MCF 10A (cell line): Measurements from ENCODE around the gene ZNF598. TPM values are rescaled to one million over a fixed set of nuclear protein-coding genes. Genes with fewer than 3 reads are reported as not detected.

Experiments
- BruUV-seq: library from RNA; stranded (reverse); fragments of 400-500 nt; replicated peaks from 2 replicates; lab custom pipeline; 2021; lab: Mats Ljungman, UMichigan
- CTCF ChIA-PET: fragments of 300-600 bp; sonication (Branson Sonifier 250); formaldehyde crosslinking; extraction: SDS; loops from one replicate; lab custom pipeline; 2021; ENCODE audit warnings: antibody characterized with exemption, inconsistent platforms; lab: Yijun Ruan, JAX
- POLR2A ChIA-PET: fragments of 300-600, 350-650 bp; sonication (Branson Sonifier 250); formaldehyde crosslinking; extraction: SDS; loops from one replicate; lab custom pipeline; 2020; ENCODE audit warnings: antibody characterized with exemption, inconsistent platforms; lab: Yijun Ruan, JAX
- DNase-seq: peaks from one replicate; pipeline ENCODE4 v3.0.0-alpha.2; 2018; ENCODE audit not compliant: unreplicated experiment
- H3K27ac Mint-ChIP-seq: one replicate; pipeline ENCODE4 v1.8.0; 2022; ENCODE audit warnings: mild to moderate bottlenecking, low read depth, mixed read lengths; ENCODE audit not compliant: unreplicated experiment
- H3K27me3 Mint-ChIP-seq: one replicate; pipeline ENCODE4 v1.8.0; 2022; ENCODE audit warnings: mixed read lengths; ENCODE audit not compliant: insufficient read depth, unreplicated experiment
- H3K36me3 Mint-ChIP-seq: one replicate; pipeline ENCODE4 v1.8.0; 2022; ENCODE audit warnings: mild to moderate bottlenecking, moderate library complexity, mixed read lengths; ENCODE audit not compliant: insufficient read depth, unreplicated experiment
- H3K4me1 Mint-ChIP-seq: one replicate; pipeline ENCODE4 v1.8.0; 2022; ENCODE audit warnings: mixed read lengths; ENCODE audit not compliant: insufficient read depth, unreplicated experiment
- H3K4me3 Mint-ChIP-seq: one replicate; pipeline ENCODE4 v1.8.0; 2022; ENCODE audit warnings: mild to moderate bottlenecking, moderate library complexity, mixed read lengths; ENCODE audit not compliant: unreplicated experiment
- H3K9me3 Mint-ChIP-seq: one replicate; pipeline ENCODE4 v1.8.0; 2022; ENCODE audit warnings: mixed read lengths; ENCODE audit not compliant: unreplicated experiment
- intact Hi-C: fragments of 100-400 bp; cut with micrococcal nuclease; formaldehyde crosslinking; loops from 2 replicates; pipeline ENCODE4 v1.14.1; 2022
- total RNA-seq: library from RNA; stranded (reverse); gene quantifications from 2 replicates; pipeline ENCODE4 v1.2.3, GENCODE V29; 2022
- TF ChIP-seq, protein P1 (sequence below): fragments of 200-600 bp; IDR thresholded peaks from one replicate; pipeline ENCODE4 v1.8.0; 2022; ENCODE audit warnings: antibody characterized with exemption, mild to moderate bottlenecking; ENCODE audit not compliant: unreplicated experiment

The ZNF598 gene
- total RNA-seq, 1 experiment from 2014 or later, result 252 TPM

DNA sequence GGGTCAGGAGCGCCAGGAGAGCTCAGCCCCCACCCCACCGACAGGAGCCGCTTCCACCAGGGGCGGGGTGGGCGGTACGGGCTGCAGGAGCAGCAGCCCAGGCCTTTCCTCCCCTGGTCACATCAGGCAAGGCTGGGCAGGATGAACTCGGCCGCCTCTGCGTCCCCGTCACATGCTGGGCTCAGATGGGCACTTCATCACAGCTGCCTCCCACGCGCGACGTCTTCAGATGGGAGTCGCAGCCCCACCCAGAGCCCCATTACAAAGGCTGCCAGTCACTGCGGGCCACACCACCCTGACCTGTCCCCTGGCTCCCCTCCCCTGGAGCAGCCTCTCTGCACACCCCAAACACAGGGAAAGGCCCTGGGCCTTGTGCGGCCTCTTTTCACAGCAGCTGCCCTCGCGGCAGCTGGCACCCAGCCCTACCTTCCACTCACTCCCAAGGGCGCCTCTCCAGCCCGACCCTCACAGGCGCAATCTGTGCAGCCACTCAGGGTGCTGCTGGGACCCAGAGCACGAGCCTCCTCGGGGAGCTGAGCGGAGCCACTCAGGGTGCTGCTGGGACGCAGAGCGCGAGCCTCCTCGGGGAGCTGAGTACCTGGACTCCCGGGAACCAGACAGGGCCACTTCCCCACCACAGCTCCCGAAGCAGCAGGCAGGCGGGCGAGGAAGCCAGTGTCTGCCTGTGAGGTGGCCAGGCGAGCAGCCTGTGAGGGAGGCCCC, 4.7 kb downstream of the ZNF598 start:
- TF ChIP-seq, protein P1, sequence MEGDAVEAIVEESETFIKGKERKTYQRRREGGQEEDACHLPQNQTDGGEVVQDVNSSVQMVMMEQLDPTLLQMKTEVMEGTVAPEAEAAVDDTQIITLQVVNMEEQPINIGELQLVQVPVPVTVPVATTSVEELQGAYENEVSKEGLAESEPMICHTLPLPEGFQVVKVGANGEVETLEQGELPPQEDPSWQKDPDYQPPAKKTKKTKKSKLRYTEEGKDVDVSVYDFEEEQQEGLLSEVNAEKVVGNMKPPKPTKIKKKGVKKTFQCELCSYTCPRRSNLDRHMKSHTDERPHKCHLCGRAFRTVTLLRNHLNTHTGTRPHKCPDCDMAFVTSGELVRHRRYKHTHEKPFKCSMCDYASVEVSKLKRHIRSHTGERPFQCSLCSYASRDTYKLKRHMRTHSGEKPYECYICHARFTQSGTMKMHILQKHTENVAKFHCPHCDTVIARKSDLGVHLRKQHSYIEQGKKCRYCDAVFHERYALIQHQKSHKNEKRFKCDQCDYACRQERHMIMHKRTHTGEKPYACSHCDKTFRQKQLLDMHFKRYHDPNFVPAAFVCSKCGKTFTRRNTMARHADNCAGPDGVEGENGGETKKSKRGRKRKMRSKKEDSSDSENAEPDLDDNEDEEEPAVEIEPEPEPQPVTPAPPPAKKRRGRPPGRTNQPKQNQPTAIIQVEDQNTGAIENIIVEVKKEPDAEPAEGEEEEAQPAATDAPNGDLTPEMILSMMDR, result no peak
- no peak for DNase-seq
- Mint-ChIP-seq H3K27ac (peak overlapping the region; percentile 59), H3K27me3 (no peaks in the 10 kb centered on the region), H3K4me3 (no peak overlapping the region), H3K36me3 (peaks cover 54% of the 10 kb centered on the region), H3K9me3 (no peaks in the 10 kb centered on the region), H3K4me1 (peaks cover 17% of the 10 kb centered on the region)
- ChIA-PET POLR2A (interaction anchor here (0.6 to 2.5 kb wide), 6 partner anchors 10 to 508 kb away, joined by 3 to 18 read pairs (median 3); partner anchors contain the start of genes RPS2 and TBL3), CTCF (interaction anchor here (0.5 to 2.8 kb wide), 14 partner anchors 8 to 230 kb away, joined by 3 to 13 read pairs (median 4); partner anchors contain the start of genes NOXO1 and RAB26)
- no TSS peak for BruUV-seq
- intact Hi-C loops, result no loop called here

DNA sequence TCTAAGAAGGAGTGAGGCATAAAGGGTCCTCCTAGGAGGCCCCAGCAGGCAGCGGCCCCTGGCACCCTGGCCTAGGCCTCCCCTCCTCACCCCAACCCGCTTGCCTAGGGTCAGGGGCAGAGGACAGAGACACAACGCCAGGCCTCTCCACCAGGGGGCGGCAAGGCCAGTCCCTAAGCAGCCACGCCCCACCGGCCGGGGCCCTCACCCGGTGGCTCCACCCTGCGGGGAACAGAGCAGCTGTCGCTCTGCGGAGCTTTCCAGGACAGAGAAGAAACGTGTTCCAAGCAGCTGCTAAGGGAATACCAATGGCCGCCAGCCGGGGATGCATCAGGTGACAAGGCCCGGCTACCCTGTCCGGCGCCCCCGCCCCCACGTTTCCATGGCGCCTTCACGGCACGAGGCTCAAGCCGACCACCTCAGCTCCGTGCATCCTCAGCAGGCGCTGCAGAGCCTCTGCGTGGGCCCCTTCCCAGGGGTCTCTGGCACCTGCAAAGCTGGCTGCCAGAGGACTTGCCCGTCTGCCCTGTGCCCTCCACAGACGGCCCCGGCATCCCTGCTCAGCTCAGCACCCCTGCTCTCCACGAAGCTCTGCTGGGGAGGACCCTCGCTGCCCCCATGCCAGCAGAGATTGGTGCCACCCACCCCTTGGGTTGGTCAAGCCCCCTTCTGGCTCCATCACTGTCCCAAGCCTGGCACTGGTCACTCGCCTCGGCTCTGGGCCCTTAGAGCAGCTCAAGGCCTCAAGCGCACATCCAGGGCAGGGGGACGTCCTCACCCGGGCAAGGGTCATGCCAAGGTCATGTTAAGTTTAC, 5.6 kb downstream of the ZNF598 start:
- intact Hi-C loops, result no loop called here
- Mint-ChIP-seq H3K4me3 (no peak overlapping the region), H3K4me1 (peaks cover 17% of the 10 kb centered on the region), H3K36me3 (peaks cover 54% of the 10 kb centered on the region), H3K27ac (peak overlapping the region; percentile 59), H3K9me3 (no peaks in the 10 kb centered on the region), H3K27me3 (no peaks in the 10 kb centered on the region)
- ChIA-PET POLR2A (interaction anchor here (0.6 to 2.5 kb wide), 8 partner anchors 9 to 1447 kb away, joined by 3 to 18 read pairs (median 4); partner anchors contain the start of gene RPS2), CTCF (interaction anchor here (0.6 to 2.8 kb wide), 22 partner anchors 9 to 259 kb away, joined by 3 to 13 read pairs (median 4); partner anchors contain the start of genes RAB26 and RPS2)
- TF ChIP-seq, protein P1, result peak; percentile 92
- DNase-seq, result peak; percentile 85
- no TSS peak for BruUV-seq

DNA sequence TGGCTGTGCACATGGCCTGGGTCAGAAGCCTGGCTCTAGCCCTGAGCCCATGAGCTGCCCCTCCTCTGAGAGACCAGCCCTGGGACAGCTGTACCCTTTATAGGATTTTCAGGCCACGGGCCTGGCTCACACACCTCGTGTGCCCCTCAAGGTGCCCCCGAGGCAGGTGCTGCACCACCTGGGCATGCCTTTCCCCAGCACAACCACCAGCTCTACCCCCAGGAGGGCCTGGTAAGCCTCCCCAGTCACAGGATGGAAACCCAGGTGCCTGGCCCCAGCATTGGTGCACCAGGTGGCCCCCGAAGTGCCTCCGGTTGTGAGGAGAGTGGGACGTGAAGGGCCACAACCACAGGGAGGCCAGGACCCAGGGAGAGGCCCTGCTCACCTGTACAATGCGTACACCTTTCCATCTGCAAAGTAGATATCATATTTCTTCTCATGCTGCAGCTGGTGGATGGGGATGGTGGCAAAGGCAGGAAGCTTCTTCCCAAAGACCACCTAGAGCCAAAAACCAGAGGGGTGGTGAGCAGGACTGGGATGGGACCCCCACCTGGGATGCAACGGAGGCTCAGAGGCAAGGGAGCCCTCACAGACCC, 6.3 kb downstream of the ZNF598 start:
- POLR2A ChIA-PET, result interaction anchor here (0.6 to 2.5 kb wide), 8 partner anchors 9 to 1448 kb away, joined by 3 to 18 read pairs (median 4); partner anchors contain the start of gene RPS2

More for the DNA sequence above, 6.3 kb downstream of the ZNF598 start:
- DNase-seq, result no peak
- no TSS peak for BruUV-seq
- H3K27ac Mint-ChIP-seq, result no peak overlapping the region
- H3K9me3 Mint-ChIP-seq, result no peaks in the 10 kb centered on the region
- H3K4me1 Mint-ChIP-seq, result peaks cover 17% of the 10 kb centered on the region
- CTCF ChIA-PET, result interaction anchor here (0.6 to 2.8 kb wide), 12 partner anchors 8 to 260 kb away, joined by 3 to 13 read pairs (median 4); partner anchors contain the start of gene NDUFB10
- TF ChIP-seq, protein P1, result no peak
- H3K27me3 Mint-ChIP-seq, result no peaks in the 10 kb centered on the region
- H3K4me3 Mint-ChIP-seq, result no peak overlapping the region
- peaks cover 60% of the 10 kb centered on the region for H3K36me3 Mint-ChIP-seq
- intact Hi-C loops, result no loop called here
